Kidney capillary endothelial cell (primary cell): Measurements from ENCODE around the gene LRP1.

Experiments
- DNase-seq: peaks from one replicate; pipeline ENCODE4 v3.0.0-alpha.2; 2018; ENCODE audit warnings: low spot score

LRP1 gene

DNA sequence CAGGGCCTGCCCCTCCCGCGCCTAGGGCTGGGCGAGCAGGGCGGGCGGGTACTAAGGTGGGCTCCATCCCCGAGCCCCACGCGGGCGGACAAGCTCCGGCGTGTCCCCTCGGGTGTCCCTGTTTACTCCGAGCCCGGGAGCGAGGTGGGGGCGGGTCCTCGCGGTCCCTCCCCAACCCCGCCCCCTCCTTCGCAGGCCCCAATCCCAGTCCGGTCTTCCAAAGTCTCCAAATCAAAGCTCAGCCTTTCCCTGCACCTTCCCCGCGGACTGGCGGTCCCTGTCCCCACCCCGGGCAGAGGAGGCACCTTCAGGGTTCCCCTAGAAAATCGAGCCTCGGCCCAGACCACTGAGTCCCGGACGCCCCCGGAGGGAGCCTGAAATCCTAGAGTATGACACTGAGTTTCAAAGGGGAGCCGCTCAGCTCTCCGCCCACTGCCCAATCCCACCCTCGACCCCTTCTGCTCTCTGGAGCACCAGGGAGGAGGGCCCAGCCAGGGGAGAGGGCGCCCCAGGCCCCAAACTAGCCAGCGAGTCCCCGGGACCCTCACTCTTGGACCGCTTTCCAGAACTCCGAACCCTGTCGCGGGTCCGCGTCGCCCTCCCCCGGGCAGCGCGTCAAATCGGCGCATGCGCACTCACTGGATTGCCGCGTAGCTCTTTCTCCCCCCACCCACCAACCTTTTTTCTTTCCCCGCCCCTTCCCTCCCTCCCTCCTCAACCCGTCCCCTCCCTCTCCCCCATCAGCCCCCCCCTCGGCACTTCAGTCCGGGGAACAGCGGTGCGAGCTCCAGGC is at the start of gene LRP1:
Gene LRP1 (plus strand): TSS at position 758 of the 793 bp plus-strand sequence. CDS start 482 bp downstream, outside the sequence.
- peak; percentile 35 for DNase-seq

DNA sequence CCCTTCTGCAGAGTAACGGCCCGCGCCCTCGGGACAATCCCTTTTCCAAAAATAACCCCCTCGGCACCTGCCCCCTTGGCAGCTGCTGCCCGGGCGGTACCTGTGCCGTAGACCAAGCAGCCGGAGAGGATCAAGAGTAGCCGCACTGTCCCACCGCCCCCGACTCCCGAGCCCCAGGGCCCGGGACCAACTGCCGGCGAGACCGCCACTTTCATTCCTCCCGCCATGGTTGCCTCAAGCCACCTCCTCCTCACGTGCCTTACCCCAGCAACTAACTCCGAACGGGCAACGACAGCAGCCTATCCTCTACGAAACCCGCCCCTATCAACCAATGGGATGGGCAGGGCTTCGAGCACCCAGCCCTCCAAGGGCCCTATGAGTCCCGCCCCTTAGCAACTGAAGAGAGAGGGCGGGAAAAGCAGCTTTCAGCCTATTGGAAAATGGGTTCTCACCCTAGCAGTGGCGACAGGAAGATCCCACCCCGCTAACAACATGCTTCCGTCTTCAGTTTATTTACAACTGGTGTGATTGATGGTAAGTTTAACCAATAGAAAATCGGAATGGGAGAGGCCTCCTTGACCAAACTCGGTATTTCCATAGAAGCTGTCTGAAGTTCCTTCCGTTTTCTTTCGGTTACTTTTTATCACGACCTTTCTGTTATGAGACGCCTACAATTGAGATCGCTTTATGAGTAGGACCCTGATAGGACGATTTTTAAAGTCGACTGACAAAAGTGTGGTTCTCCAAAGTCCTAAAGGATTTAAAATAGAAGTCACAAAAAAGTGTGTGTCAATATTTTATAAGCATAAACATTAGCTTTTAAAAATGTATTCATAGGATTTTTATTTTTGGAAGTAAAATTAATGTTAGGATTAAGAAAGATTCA is 49.5 kb upstream of the LRP1 start, which contains the start of gene NEMP1:
Gene NEMP1 (minus strand): TSS at position 273 of the 886 bp plus-strand sequence. CDS start 46 bp downstream, at position 227.
- peak; percentile 100 for DNase-seq

DNA sequence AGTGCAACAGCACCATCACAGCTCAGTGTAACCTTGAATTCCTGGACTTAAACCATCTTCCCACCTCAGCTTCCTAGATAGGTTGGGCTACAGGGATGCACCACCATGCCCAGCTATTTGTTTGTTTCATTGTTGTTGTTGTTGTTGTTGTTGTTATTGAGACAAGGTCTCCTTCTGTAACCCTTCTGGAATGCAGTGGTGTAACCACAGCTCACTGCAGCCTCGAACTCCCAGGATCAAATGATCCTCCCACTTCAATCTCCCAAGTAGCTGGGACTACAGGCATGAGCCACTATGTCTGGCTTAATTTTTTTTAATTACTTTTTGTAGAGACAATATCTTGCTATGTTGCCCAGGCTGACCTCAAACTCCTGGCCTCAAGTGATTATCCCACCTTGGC is 48.5 kb upstream of the LRP1 start:
- DNase-seq, result no peak

DNA sequence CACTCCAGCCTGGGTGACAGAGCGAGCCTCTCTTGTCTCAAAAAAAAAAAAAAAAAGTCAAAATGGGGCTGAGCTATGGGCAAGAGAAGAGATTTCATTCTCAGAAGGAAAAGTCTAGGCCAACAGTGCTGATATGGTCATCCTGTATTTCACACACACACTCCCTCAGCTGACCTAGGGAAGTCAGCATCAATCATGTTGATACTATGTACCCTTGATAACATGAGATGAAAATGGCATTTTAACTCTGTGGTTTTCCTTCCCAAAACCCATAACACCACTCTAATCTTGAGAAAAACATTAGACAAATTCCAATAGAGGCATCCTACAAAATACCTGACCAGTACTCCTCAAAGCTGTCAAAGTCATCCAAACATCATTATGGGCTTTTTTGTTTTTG is 47.4 kb upstream of the LRP1 start:
- no peak for DNase-seq

DNA sequence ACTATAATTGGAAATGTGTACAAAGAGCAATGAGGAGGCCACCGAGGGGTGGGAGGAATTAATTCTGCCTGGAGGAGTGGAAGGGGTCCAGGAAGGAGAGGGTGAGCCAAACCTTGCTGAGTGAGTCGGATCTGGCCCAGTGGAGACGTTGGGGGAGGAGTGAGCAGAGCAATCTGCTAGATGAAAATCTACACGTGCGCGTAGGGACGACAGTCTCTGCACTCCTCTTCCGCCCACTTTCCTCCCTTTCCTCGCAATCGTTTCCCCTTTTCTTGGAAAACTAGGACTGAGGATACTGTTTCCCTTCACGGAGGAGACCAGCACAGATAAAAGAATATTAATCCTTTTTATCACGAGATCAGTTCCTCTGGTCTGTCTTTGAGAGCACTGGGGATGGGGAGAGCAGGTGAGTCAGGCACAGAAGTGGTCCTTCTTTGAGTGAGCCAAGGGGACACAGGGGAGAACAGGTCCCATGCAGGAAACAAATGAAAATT is 42.2 kb upstream of the LRP1 start:
- DNase-seq, result no peak

DNA sequence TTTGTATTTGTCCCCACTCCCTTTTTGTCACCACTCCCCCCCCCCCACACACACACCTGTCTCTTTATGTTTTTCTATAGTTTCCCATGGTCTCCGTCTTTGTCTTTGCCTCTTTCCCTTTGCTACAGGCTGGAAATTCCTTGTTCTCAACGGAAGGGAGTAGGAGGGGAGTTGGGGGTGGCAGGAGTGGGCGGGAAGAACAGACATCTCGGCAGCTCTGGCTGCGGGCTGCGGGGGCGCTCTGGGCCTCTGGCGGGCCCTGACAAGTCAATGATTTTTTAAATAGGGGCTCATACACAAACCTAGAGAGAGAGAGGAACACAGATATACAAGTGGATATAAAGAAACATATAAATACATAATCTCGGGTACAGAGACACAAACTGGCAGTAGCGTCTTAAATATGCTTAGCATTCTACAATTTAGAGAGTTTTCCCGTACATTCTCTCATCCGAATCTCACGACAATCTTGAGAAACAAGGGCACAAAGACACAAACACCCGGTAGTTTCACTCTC is 41.7 kb upstream of the LRP1 start:
- DNase-seq, result peak; percentile 78

DNA sequence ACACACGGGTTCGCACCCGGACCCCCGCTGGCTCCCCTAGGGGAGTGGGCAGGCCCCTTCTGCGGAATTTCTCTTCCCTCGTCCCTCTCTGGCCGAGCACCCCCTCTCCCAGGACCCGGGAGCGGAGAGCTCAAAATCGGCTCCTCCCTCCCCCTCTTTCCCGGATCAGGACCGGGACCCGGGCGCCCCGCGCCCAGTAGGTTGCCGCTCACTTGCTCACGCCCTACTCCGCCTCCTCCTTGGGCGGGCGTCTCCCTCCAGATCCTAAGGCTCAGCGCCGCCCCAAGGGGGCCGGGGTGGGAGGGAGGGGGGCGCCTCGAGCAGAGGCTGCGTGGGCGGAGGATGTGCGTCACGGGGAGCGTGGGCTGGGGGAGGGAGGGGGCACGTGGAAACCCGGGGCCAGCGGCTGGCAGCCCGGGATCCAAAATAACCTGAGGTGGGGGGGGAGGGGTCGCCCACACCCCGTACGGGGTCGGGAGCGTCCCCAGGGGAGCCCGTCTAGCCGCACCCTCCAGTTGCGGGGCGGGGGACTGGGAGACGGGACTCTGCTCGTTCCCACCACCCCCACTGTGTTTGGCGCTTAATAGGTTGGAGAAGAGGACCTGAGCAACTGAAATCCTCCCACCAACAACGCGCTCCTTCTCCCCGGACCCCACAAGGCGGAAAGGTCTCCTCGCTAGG is 41.1 kb upstream of the LRP1 start:
- peak; percentile 83 for DNase-seq

DNA sequence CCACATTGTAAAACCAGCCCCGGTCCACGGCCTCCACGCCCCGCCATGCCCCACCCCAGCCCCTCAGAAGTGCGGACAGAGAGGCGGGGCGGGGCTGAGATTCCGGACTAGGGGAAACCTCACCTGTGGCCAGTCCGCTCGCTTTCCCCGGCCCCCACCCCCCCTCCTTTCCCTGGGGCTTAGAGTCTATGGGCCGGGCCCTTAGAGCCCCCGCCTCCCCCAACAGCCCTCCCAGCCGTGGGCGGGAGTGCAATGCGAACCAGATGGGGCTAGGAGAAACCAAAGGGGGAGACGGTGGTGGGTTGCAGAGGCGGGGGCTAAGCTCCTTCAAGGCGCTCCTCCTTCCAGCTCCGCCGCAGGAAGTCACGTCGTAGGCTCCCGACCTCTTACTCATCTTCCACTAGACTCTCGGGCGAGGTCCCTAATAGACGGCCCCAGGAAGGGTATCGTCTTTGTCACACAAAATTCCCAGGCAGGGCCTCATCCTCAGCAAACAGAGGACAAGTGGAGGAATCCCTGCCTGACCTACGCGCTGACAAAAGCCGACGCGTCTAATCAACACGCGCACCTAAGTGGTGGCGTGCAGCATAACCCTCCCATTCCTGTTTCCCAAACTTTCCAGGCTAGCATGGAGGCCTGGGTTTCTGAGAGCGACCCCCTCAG is 40.5 kb upstream of the LRP1 start:
- peak; percentile 95 for DNase-seq

DNA sequence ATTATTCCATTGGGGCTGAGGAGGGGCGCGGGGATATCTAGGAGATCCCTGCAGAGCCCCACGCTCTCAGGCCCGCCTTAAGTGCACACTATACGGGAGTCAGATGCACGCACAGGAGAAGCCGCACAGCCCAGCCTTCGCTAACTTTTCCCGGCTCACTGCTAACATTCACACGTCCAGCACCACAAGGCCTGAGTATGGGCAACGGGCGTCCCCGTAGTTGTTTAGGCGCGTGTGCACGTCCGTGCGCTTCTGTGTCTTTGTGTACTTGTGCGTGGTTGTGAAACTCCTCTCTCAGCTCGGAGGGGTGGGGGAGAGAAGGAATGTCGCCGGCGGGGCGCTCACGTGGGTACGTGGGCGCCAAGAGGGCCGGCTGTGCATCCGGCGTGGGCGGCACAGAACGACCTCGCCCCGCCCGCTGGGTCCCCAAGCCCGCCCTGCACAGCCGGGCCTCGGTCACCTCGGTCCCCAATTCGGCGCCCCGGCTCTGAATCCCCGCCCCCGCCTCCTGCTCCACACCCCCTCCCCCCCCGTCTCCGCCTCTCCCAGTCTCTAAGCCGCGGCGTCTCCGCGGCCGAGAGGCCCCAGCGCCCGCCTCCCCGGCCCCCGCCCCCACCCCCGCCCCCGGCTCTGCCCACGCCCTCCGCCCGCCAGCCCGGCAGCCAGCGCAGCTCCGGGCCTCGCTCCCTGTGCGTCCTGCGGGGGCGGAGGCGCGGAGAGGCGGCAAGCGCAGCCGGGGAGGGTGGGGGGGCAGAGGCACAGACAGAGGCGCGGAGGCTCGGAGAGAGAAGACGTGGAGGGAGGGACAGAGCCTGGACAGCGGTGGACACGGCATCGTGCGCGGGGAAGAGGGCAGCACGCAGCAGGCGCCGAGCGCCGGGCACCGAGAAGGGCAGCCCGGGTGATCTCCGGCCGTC is 39.7 kb upstream of the LRP1 start, which contains the start of gene NAB2:
Gene NAB2 (plus strand): TSS at position 761 of the 917 bp plus-strand sequence. CDS start 158 bp downstream, outside the sequence.
- peak; percentile 95 for DNase-seq

DNA sequence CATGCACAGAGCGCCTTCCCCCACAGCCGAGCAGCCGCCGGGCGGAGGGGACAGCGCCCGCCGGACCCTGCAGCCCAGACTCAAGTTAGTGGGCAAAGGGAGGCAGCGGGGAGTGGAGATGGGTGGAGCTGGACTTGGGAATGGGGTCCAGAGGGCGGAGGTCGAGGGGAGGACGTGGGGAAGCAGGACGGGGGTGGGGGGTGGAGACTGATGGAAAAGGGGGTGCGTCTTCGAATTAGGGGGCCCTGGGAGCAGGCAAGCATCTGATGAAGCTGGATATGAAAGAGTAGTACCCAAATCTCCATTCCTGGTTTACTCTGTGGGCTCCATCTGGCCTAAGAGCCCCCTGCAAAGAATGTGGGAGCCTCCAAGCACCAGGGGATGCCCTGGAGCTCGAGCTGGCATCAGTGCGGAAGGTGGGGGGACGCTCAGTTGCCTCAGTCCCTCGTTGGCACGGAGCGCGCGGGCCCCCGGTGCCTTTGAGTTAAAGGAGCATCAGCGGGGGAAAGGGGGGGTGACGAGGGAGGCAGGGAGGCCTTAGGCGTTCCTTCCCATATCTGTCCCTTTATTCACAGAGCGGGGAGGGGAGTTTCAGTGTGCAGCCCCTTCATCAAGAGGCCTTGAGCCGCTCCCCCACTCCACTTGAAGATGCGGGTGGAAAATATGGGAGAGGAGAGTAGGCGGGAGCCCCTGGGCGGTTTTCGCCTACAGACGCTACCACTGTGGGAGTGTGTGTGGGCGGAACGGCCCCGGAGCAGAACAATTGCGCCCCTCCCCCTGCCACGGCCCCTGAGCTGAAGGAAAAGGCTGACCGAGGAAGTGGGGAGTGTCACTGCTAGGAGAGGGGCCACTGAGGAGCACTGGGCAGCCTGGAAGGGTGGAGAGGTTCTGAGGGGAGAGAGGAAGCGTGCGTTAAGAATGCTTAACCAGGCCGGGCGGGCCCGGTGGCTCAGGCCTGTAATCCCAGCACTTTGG is 38.7 kb upstream of the LRP1 start:
- peak; percentile 74 for DNase-seq

DNA sequence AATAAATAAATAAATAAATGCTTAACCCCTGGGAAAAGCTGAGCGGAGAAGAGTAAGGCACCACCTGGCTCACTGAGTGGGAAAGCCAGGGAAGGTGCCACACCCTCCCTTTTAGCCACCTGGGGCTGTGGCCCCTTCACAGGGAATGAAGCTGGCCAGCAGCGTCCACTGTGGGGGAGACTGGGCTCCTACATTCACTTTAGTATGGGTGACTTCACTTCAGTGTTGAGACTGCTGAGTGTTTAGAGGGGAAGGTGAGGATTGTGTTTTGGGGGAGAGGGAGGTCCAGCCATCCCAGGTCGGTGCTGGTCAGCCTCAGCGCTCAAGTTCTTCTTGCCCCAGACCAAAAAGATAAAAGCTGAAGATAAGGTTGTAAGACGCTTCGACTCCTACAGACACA is 37.8 kb upstream of the LRP1 start:
- no peak for DNase-seq

DNA sequence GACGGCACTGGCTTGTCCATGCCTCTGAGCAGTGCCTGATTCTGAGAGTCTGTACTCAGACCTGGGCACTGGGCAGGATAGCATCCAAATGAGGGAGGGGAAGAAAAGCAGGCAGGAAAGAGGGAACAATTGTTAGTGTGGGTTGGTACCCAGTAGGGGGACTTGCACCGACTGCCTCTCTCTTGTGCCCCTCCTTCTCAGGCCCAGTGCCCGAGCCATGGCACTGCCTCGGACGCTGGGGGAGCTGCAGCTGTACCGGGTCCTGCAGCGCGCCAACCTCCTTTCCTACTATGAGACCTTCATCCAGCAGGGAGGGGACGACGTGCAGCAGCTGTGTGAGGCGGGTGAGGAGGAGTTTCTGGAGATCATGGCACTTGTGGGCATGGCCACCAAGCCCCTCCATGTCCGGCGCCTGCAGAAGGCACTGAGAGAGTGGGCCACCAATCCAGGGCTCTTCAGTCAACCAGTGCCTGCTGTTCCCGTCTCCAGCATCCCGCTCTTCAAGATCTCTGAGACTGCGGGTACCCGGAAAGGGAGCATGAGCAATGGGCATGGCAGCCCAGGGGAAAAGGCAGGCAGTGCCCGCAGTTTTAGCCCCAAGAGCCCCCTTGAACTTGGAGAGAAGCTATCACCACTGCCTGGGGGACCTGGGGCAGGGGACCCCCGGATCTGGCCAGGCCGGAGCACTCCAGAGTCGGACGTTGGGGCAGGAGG is 37.2 kb upstream of the LRP1 start:
- DNase-seq, result no peak

DNA sequence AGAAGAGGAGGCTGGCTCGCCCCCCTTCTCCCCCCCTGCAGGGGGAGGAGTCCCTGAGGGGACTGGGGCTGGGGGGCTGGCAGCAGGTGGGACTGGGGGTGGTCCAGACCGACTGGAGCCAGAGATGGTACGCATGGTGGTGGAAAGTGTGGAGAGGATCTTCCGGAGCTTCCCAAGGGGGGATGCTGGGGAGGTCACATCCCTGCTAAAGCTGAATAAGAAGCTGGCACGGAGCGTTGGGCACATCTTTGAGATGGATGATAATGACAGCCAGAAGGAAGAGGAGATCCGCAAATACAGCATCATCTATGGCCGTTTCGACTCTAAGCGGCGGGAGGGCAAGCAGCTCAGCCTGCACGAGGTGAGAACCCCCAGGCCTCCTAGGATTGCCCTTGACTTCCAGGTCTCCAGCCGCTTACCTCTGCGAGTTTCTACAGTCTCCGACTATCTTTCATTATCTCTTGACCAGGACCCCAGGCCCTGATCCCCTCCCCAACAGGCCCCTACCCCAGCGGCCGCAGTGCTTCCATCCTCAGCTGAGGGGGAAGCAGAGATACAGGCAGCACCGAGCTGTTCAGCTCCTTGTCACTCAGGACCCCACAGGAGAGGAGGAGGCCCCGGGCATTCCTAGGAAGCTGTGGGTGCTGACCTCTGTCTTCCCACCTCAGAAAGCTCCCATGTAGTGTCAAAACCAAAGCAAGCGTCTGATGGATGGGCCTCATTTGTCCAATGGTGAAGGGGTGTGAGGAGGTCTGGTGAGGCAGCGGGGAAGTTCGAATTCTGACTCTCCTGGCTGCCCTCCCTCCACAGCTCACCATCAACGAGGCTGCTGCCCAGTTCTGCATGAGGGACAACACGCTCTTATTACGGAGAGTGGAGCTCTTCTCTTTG is 36.4 kb upstream of the LRP1 start:
- DNase-seq, result no peak

DNA sequence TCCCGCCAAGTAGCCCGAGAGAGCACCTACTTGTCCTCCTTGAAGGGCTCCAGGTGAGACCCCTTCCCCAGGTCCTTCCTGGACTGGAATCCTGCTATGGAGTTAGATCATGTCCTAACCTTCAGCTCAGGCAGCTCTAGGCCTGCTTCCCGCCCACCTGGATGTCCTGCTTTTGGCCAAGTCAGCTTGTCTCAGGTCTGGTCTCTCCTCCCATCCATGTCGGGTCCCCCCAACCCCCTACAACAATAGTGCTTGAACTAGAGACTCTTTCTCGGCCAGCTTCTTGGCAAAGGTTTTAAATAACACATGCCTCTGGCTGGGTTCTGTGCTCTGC is 35.8 kb upstream of the LRP1 start:
- DNase-seq, result no peak

DNA sequence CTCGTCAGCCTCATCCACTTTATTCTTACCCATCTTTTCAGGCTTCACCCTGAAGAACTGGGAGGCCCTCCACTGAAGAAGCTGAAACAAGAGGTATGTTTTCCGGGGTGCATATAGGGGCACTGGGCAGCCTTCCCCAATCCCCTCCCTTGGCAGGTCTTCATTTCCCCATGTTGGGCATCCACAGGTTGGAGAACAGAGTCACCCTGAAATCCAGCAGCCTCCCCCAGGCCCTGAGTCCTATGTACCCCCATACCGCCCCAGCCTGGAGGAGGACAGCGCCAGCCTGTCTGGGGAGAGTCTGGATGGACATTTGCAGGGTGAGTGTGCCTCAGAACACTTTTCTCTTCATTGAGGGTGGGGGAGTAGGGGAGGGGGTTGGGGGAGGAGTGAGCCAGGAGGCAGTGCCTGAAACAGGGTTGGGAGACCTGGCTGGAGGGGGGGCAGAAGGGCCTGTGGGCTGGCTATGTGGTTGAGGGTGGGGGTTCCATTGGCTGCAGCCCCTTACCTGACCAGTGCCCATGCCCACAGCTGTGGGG is 35.3 kb upstream of the LRP1 start:
- DNase-seq, result no peak

DNA sequence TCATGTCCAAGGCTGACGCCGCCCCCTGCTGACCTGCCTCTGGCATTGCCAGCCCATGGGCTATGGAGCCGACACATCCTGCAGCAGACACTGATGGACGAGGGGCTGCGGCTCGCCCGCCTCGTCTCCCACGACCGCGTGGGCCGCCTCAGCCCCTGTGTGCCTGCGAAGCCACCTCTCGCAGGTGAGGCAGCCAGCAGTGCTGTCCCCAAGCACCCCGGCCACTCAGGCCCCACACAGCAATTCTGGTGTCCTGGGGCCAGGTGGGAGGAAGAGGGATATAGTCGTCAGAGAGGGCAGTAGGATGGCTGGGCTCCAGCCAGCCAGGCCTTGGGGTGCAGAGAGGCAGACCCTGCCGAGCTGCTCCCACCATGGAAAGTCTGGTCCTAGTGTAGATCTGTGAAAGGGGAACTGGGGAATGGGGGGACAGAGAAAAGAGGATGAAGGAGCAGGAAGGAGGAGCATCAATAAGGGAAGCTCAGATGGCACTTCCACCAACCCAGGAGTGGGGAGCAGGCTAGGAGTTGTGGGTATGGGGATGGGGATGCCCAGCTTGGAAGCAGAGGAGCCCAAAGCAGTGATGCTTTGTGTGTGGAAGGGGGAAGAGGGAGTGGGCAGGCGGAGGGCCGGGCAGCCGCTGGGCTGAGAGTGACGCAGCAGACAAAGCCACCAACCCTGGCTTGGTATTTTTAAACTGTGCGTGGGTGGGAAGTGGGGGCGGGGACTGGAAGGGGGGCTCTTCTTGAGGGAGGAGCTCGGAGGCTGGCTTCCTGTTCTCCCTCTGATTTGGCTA is 34.7 kb upstream of the LRP1 start:
- DNase-seq, result no peak
